ENCODE data around the gene PMP22. TPM values are rescaled to one million over a fixed set of nuclear protein-coding genes. Genes with fewer than 3 reads are reported as not detected.

PMP22 gene
- total RNA-seq, 1 experiment from 2014 or later, result 28.7 TPM

- TF ChIP-seq YY1 (IDR thresholded peaks at IDR 0.05; ENCODE audit: extremely low read depth, insufficient replicate concordance, low read depth, low read length) (no peak), MAX (IDR thresholded peaks at IDR 0.05) (no peak), REST (IDR thresholded peaks at IDR 0.05; ENCODE audit: low read depth) (no peak), ATF3 (IDR thresholded peaks at IDR 0.05) (no peak), RAD21 (IDR thresholded peaks at IDR 0.05; ENCODE audit: low read depth) (no peak), CTCF (IDR thresholded peaks at IDR 0.05 in 2 of 3, conservative IDR thresholded peaks at IDR 0.05 in 1 of 3; ENCODE audit: borderline replicate concordance in 1 of 3, insufficient read depth in 1 of 3, low read depth in 2 of 3, low read length in 2 of 3) (no peak), ZNF274 (IDR thresholded peaks at IDR 0.05; ENCODE audit: low read depth, low read length) (no peak), ZBTB33 (IDR thresholded peaks at IDR 0.05; ENCODE audit: extremely low read depth, insufficient replicate concordance, low read length) (no peak), POLR2A (IDR thresholded peaks at IDR 0.05; ENCODE audit: borderline replicate concordance, extremely low read depth, insufficient read depth, insufficient read length) (no peak), SP1 (IDR thresholded peaks at IDR 0.05; ENCODE audit: low read depth) (no peak), ZFX (IDR thresholded peaks at IDR 0.05) (no peak), ELF1 (IDR thresholded peaks at IDR 0.05; ENCODE audit: borderline replicate concordance, low read depth) (no peak), SIN3A (IDR thresholded peaks at IDR 0.05; ENCODE audit: low read depth) (no peak)
- POLR2A ChIA-PET, result no interaction called here
- Histone ChIP-seq H3K9me3 (ENCODE audit: control insufficient read depth in 1 of 2, insufficient read depth in 1 of 2, low read depth in 1 of 2, low read length in 2 of 2) (no peaks in the 10 kb centered on the region), H3K4me1 (ENCODE audit: control insufficient read depth in 1 of 2, insufficient read depth in 2 of 2, low read length in 2 of 2) (no peaks in the 10 kb centered on the region; a peak in 2 of 4 replicates), H2AFZ (ENCODE audit: low read depth, low read length, poor library complexity, severe bottlenecking) (no peak overlapping the region), H3K9ac (ENCODE audit: low read length) (no peak overlapping the region), H3K79me2 (ENCODE audit: insufficient read depth, low read length) (no peaks in the 10 kb centered on the region), H3K4me3 (replicated peaks in 1 of 2; ENCODE audit: low read depth in 1 of 2, low read length in 2 of 2) (no peak overlapping the region), H4K20me1 (ENCODE audit: insufficient read depth) (no peaks in the 10 kb centered on the region), H3K27ac (ENCODE audit: low read depth, low read length) (no peak overlapping the region), H3K36me3 (ENCODE audit: control insufficient read depth in 1 of 2, insufficient read depth in 2 of 2, low read length in 2 of 2) (no peaks in the 10 kb centered on the region), H3K27me3 (ENCODE audit: insufficient read depth, low read length) (no peaks in the 10 kb centered on the region), H3K9me2 (ENCODE audit: insufficient read depth) (no peaks in the 10 kb centered on the region), H3K4me2 (ENCODE audit: low read length) (no peak overlapping the region)
- DNase-seq (ENCODE audit: low read depth, low spot score) (no peak), ATAC-seq (no peak)
- RAD21 ChIA-PET (ENCODE audit: low non-redundant PET in 1 of 2, low total read pairs in 2 of 2, uncharacterized antibody in 2 of 2, unreplicated experiment in 2 of 2), result no interaction called here
- no TSS peak for BruUV-seq (replicated peaks)
- intact Hi-C loops (cut with micrococcal nuclease), result no loop called here
- CTCF ChIA-PET, result no interaction called here
These were observed 22.6 kb upstream of the PMP22 start for GRCh38 chr17:15287538-15288267.

Data from HCT116 (cell line).